ENCODE measurements around the gene TBC1D3I. TPM values are rescaled to one million over a fixed set of nuclear protein-coding genes. Genes with fewer than 3 reads are reported as not detected.
"Not testable (repeated sequence)": the region's sequence is repeated elsewhere in the genome, so short reads cannot be mapped to it uniquely, and the experiment has no call there.

The TBC1D3I gene
- total RNA-seq, 1 donor from 2014 or later = not detected

DNA sequence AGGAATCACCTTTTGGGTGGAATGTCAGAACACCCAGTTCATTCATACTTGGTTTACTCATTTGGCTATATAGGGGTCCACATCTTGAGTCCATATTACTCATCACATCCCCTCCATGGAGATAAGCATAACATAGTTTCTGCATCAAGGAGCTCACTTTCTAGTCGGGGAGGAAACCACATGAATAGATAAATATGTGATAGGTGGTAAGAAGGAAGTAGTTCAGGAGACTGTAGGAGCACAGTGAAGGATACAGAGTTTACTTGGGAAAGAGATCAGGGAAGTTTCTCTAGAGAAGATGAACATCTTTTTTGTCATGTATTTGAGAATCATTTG lies 57.9 kb downstream of the TBC1D3I start:
- DNase-seq (ENCODE audit: low read depth, low spot score) = not testable (repeated sequence)

GRCh38 chr17:36205637-36206485 lies 58.5 kb downstream of the TBC1D3I start:
- DNase-seq (ENCODE audit: low read depth, low spot score) = no peak

DNA sequence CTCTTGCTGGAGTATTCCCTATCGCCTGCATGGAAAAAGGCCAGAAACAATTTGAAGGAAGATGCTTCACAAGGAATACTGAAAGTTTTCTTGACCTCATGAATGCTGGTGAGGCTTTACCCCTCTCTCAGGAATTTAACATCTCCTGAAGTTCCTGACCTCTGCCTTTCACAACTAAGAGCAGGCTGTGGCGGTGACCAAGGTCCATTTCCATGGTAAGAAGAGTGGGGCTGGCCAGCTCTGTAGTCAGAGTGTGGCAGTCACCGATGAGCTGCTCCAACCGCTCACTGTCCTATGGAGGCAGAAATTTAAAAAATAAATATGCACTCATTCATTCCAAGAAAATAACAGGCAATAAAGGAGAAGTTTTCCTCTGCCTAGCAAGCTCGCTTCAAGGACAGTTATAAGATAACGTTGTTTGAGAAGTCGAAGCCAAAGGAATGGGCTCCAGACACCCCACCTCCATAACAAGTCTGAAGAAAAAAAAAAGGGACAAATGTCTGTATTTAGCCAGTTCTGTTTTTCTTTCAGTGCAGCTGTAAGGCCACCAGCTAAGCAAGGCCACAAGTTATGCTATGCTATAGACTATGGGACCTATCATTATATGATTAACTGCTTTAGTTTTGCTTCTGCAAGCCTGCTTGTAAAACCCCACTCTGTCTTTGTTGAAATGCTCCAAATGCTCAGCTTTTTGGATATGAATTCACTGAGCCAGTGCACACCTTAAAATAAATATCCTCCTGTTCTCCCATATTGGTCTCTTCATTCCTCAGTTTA lies 59.5 kb downstream of the TBC1D3I start:
- DNase-seq (ENCODE audit: low read depth, low spot score) = no peak

Other genes with a start within 250 kb of the TBC1D3I start
- 1.5 and 8.0 TPM in 2 replicates for gene CCL23, start 246.6 kb downstream of the TBC1D3I start, total RNA-seq
- not detected in 2 replicates for gene CCL18, start 200.3 kb downstream of the TBC1D3I start, total RNA-seq
- gene CCL3, start 174.4 kb downstream of the TBC1D3I start, total RNA-seq = not detected in 2 replicates
- not detected in 2 replicates for gene CCL4, start 160.7 kb downstream of the TBC1D3I start, total RNA-seq
- 0.60 and 0.86 TPM in 2 replicates for gene TBC1D3B, start 87.9 kb downstream of the TBC1D3I start, total RNA-seq
- not detected in 2 replicates for gene CCL3L1, start 67.8 kb downstream of the TBC1D3I start, total RNA-seq
- not detected in 2 replicates for gene CCL4L2, start 53.5 kb downstream of the TBC1D3I start, total RNA-seq
- not detected in 2 replicates for gene TBC1D3G, start 59.3 kb upstream of the TBC1D3I start, total RNA-seq
- not detected in 2 replicates for gene TBC1D3H, start 123.9 kb upstream of the TBC1D3I start, total RNA-seq
- 20.8 and 30.7 TPM in 2 replicates for gene ZNHIT3, start 222.1 kb upstream of the TBC1D3I start, total RNA-seq